ENCODE data around the gene TTC1. TPM values are rescaled to one million over a fixed set of nuclear protein-coding genes. Genes with fewer than 3 reads are reported as not detected.

TTC1 gene
- total RNA-seq, 2 donors from 2014 or later: 41.9 to 42.2 TPM

DNA sequence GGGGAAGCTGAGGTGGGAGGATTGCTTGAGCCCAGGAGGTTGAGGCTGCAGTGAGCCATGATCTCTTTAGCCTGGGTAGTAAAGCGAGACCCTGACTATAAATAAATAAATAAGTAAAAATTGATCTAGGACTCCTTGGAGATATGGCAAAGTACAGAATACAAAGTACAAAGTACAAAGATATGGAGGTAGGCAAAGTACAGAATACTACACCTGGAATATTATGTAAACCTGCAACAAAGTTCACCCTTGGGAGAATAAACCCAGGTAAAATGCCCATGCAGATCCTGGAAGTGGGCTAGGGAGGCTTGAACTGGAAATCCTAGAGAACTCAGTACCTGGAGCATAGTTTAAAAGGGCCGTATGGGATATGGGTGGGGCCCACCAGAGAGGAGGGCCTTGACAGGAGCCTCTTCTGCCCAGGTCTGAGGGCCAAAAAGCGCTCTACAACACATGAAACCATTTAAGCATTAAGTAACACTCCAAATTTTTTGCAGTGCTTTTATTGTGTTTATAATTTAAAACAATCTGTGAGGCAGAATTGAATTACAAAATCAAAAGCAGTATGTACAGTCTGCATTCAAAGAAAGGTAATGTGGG, 20.7 kb downstream of the TTC1 start:
- intact Hi-C loops (cut with DNase I): loop anchor here in 1 of 2 donors (10.0 kb wide), 1 partner anchor 365 kb away; no protein-coding TSS in a partner anchor
- DNase-seq (ENCODE audit: low spot score): no peak

GRCh38 chr5:160030631-160031377, 21.9 kb downstream of the TTC1 start:
- intact Hi-C loops (cut with DNase I): no loop called here

GRCh38 chr5:160033546-160034252, 24.8 kb downstream of the TTC1 start:
- intact Hi-C loops (cut with DNase I): no loop called here
- DNase-seq (ENCODE audit: low spot score): no peak

More at GRCh38 chr5:160030631-160031377, 21.9 kb downstream of the TTC1 start:
- DNase-seq (ENCODE audit: low spot score): no peak

GRCh38 chr5:160036243-160036642, 27.3 kb downstream of the TTC1 start:
- intact Hi-C loops (cut with DNase I): no loop called here

GRCh38 chr5:160036884-160037283, 27.9 kb downstream of the TTC1 start:
- DNase-seq (ENCODE audit: low spot score): no peak
- intact Hi-C loops (cut with DNase I): no loop called here

More at GRCh38 chr5:160036243-160036642, 27.3 kb downstream of the TTC1 start:
- DNase-seq (ENCODE audit: low spot score): no peak

GRCh38 chr5:160039810-160040470, 31.0 kb downstream of the TTC1 start:
- DNase-seq (ENCODE audit: low spot score): no peak
- intact Hi-C loops (cut with DNase I): no loop called here

- intact Hi-C loops (cut with DNase I): no loop called here
- DNase-seq (ENCODE audit: low spot score): no peak
These were observed 31.5 kb downstream of the TTC1 start for GRCh38 chr5:160040471-160040835.

DNA sequence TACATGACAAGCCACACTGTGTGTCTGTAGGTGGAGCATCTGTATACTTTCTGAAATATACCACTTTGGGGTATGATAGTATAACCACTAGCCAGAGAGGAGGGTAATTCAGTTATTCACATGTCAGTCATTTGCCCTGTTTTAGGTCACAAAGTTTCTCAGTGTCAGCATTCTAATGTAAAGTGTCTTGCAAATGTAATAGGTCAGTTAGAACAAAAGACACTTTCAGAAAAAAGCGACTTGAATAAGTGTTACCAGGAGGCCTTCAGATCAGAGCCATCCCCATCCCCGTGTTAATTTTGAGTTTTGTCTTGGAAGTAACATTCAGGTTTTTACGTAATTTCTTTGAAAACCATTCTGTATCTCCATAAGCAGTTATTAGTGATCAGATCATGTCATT, 33.7 kb downstream of the TTC1 start:
- DNase-seq (ENCODE audit: low spot score): no peak
- intact Hi-C loops (cut with DNase I): no loop called here

- intact Hi-C loops (cut with DNase I): no loop called here
- no peak for DNase-seq (ENCODE audit: low spot score)
These were observed 35.5 kb downstream of the TTC1 start for GRCh38 chr5:160044391-160044804.

DNA sequence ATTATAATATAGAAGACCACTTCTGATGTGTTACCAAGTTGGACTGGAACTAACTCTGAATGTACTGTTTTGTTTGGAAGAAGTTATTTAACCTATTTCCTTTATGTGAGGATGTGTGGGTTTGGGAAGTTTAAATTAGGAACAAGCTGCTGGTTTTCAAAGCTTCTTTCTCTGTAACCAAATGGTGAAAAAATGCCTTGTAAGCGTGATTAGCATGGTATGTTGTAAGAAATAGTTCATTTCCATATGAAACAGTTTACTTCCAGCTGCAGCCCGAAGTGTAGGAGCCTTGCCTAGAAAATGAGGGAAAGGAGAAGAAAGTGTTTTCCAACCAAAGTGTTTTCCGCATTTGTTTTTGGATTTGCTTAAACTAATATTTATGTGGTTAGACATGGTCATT, 36.0 kb downstream of the TTC1 start:
- intact Hi-C loops (cut with DNase I): no loop called here
- DNase-seq (ENCODE audit: low spot score): no peak

- intact Hi-C loops (cut with DNase I): no loop called here
- DNase-seq (ENCODE audit: low spot score): no peak
These were observed 38.5 kb downstream of the TTC1 start for GRCh38 chr5:160047423-160047822.

GRCh38 chr5:160048131-160048530, 39.2 kb downstream of the TTC1 start:
- DNase-seq (ENCODE audit: low spot score): peak; percentile 91
- intact Hi-C loops (cut with DNase I): no loop called here

GRCh38 chr5:160049099-160049498, 40.2 kb downstream of the TTC1 start:
- no peak for DNase-seq (ENCODE audit: low spot score)
- intact Hi-C loops (cut with DNase I): no loop called here

GRCh38 chr5:160054047-160054446, 45.1 kb downstream of the TTC1 start:
- no peak for DNase-seq (ENCODE audit: low spot score)
- intact Hi-C loops (cut with DNase I): no loop called here

DNA sequence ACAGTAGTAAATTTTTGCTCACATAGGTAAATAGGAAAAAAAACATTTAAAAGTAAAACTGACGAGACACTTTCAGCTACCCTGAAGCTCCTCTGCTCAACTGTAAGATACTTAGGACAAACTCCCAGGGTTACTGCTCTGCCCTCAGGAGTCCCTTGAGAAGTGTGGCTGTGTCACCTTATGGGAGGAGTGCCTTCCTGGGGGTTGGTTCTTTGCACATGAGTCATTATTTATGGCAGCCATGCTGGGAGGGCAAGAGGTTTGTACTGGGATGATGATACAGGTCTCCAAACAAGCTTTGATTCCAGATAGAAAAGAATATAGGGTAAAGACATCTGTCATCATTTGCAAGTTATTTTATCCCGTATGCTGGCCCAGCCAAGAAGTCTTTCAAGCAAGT, 45.9 kb downstream of the TTC1 start:
- no peak for DNase-seq (ENCODE audit: low spot score)
- intact Hi-C loops (cut with DNase I): no loop called here

DNA sequence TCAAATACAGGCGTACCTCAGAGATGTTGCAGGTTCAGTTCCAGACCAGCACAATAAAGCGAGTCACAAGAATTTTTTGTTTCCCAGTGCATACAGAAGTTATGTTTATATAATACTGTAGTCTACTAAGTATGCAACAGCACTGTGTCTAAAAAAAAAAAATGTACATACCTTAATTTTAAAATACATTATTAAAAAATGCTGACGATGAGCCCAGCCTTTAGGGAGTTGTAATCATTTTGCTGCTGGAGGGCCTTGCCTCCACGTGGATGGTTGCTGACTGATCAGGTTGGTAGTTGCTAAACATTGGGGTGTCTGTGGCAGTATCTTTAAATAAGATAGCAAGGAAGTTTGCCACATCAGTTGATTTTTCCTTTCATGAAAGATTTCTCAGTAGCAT, 48.3 kb downstream of the TTC1 start:
- no peak for DNase-seq (ENCODE audit: low spot score)
- intact Hi-C loops (cut with DNase I): no loop called here

DNA sequence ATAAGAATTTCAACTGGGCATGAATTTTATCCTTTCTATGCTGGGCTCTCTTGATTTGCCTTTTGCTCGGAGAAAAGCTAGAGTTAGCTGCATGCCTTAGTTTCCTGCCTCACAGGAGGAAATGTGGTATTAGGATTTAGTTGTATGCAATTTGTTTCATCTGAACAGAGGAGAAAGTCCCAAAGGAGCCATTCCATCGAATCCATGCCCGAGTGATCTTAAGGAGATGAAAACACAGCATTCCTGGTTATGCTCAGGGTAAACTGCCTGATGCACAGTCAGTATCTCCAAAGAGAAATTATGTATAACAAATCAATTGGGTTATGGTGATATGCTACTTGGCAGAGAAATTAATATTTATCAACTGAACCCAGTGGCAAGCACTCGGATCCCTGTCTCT, 51.1 kb downstream of the TTC1 start:
- intact Hi-C loops (cut with DNase I): no loop called here
- DNase-seq (ENCODE audit: low spot score): no peak

DNA sequence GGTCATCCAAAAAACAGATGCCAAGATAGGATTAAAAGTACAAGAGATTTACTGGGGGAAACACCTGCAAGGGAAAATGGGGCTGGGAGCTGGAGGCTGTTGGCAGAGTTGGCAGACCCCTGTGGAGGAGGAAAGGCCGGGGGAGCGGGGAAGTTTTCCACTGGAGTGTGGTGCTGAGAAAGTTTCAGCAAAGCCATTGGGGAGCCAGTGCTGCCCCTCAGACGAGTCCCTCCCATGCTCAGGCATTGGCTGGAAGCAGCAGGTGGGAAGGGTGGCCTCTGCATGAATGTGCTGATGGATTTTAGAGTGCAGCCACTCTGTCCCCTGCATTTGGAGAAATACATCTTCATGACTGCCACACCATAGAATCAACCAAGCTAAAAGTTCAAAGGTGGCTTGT, 52.8 kb downstream of the TTC1 start:
- intact Hi-C loops (cut with DNase I): no loop called here
- DNase-seq (ENCODE audit: low spot score): no peak

- no peak for DNase-seq (ENCODE audit: low spot score)
- intact Hi-C loops (cut with DNase I): no loop called here
These were observed 55.5 kb downstream of the TTC1 start for GRCh38 chr5:160064417-160064810.

DNA sequence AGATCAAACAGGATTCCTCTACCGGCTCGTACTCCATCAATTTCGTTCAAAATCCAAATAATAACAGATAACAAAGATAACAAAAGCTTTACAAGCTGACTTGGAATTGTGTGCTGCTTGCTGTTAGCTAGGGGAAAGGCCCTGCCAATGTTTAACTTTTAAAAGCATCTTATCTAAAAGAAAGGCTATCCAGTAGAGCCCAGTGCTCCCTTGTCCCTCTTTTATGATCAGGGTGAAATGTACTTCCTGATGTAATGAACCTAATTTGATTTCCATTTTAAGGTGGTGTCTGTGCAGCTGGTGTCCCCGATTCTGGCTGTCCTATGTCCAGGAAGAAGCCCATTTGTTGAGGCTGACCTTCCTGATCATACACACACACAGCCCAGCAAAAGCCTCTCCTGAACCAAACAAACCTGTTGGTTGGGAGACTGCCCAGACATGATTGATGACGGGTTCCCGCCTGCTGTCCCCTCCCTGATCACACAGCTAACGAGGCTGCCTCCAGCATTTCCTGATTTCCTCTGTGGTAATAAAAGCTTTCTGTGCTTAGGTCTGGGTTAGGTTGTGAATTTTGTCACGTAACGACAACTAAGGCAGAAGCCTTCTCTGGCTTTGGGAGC, 56.2 kb downstream of the TTC1 start:
- no peak for DNase-seq (ENCODE audit: low spot score)
- intact Hi-C loops (cut with DNase I): no loop called here
